WTC11 (cell line): ENCODE results near the gene PRSS33. TPM values are rescaled to one million over a fixed set of nuclear protein-coding genes. Genes with fewer than 3 reads are reported as not detected.

Experiments
- ATAC-seq: fragments of 200-7000 bp; cut with Tn5 transposase; 2 replicates; pipeline ENCODE4 v1.10.0; 2021; ENCODE audit warnings: mild to moderate bottlenecking, moderate library complexity
- CTCF ChIA-PET: fragments of 300-600 bp; sonication (Branson Sonifier 250); formaldehyde crosslinking; loops from one replicate; lab custom pipeline; 2021; ENCODE audit warnings: antibody characterized with exemption; lab: Charles Lee
- POLR2A ChIA-PET: fragments of 350-600 bp; sonication (Branson Sonifier 250); formaldehyde crosslinking; loops from one replicate; lab custom pipeline; 2021; ENCODE audit warnings: antibody characterized with exemption; lab: Charles Lee
- DNase-seq: peaks from one replicate; pipeline ENCODE4 v3.0.0; 2021; ENCODE audit warnings: low spot score
- H3K27ac Mint-ChIP-seq: 2 replicates; pipeline ENCODE4 v1.8.0; 2021; ENCODE audit warnings: mixed read lengths
- H3K27me3 Mint-ChIP-seq: 2 replicates; pipeline ENCODE4 v1.8.0; 2021; ENCODE audit warnings: low read depth, mild to moderate bottlenecking, moderate library complexity, mixed read lengths
- H3K36me3 Mint-ChIP-seq: 2 replicates; pipeline ENCODE4 v1.8.0; 2021; ENCODE audit warnings: mixed read lengths
- H3K4me1 Mint-ChIP-seq: 2 replicates; pipeline ENCODE4 v1.8.0; 2022; ENCODE audit warnings: mixed read lengths
- H3K4me3 Mint-ChIP-seq: 2 replicates; pipeline ENCODE4 v1.8.0; 2021; ENCODE audit warnings: mild to moderate bottlenecking, moderate library complexity, mixed read lengths
- H3K9me3 Mint-ChIP-seq: 2 replicates; pipeline ENCODE4 v1.8.0; 2021; ENCODE audit warnings: mixed read lengths
- ATF1 ChIP-seq: sonication (generic); formaldehyde crosslinking; IDR thresholded peaks from 2 replicates; pipeline ENCODE4 v1.8.1; 2023; ENCODE audit warnings: mild to moderate bottlenecking, moderate library complexity, missing genetic modification reagents
- FOXJ3 ChIP-seq: sonication (generic); formaldehyde crosslinking; IDR thresholded peaks from 2 replicates; pipeline ENCODE4 v1.9.0; 2021; ENCODE audit warnings: missing genetic modification reagents, mild to moderate bottlenecking, borderline replicate concordance
- FOXP1 ChIP-seq: sonication (generic); formaldehyde crosslinking; IDR thresholded peaks from 2 replicates; pipeline ENCODE4 v1.8.0; 2022; ENCODE audit warnings: missing genetic modification reagents, mild to moderate bottlenecking, moderate library complexity, borderline replicate concordance
- GRHL2 ChIP-seq: fragments of 250-450 bp; sonication (Bioruptor Pico); IDR thresholded peaks from 2 replicates; pipeline ENCODE4 v1.8.0; 2022; ENCODE audit warnings: mild to moderate bottlenecking, moderate library complexity; ENCODE audit not compliant: insufficient replicate concordance, severe bottlenecking
- NR2C2 ChIP-seq: sonication (generic); formaldehyde crosslinking; IDR thresholded peaks from 2 replicates; pipeline ENCODE4 v1.8.0; 2022; ENCODE audit warnings: mild to moderate bottlenecking, missing genetic modification reagents
- PRRX2 ChIP-seq: fragments of 250-450 bp; sonication (Bioruptor Pico); IDR thresholded peaks from 2 replicates; pipeline ENCODE4 v1.8.0; 2021; ENCODE audit warnings: mild to moderate bottlenecking
- ZNF121 ChIP-seq: sonication (generic); formaldehyde crosslinking; IDR thresholded peaks from 2 replicates; pipeline ENCODE4 v1.8.0; 2023; ENCODE audit warnings: missing genetic modification reagents
- ZNF138 ChIP-seq: sonication (generic); formaldehyde crosslinking; conservative IDR thresholded peaks from 2 replicates; pipeline ENCODE4 v1.8.1; 2022; ENCODE audit warnings: mild to moderate bottlenecking, moderate library complexity, missing genetic modification reagents
- ZNF317 ChIP-seq: sonication (generic); formaldehyde crosslinking; IDR thresholded peaks from 2 replicates; pipeline ENCODE4 v1.8.1; 2023; ENCODE audit warnings: low read depth, mild to moderate bottlenecking, moderate library complexity, missing genetic modification reagents, borderline replicate concordance
- total RNA-seq: library from RNA; stranded (reverse); gene quantifications from 3 replicates; pipeline ENCODE4 v1.2.3, GENCODE V29; 2021
- TF ChIP-seq, protein P1 (sequence below): sonication (generic); formaldehyde crosslinking; IDR thresholded peaks from 2 replicates; pipeline ENCODE4 v1.8.1; 2022; ENCODE audit warnings: mild to moderate bottlenecking, moderate library complexity, missing genetic modification reagents
- TF ChIP-seq, protein P2 (sequence below): fragments of 250-450 bp; sonication (Bioruptor Pico); IDR thresholded peaks from 2 replicates; pipeline ENCODE4 v1.9.0; 2021; ENCODE audit warnings: moderate library complexity, mild to moderate bottlenecking, inconsistent platforms, borderline replicate concordance
- TF ChIP-seq, protein P3 (sequence below): sonication (generic); formaldehyde crosslinking; IDR thresholded peaks from 2 replicates; pipeline ENCODE4 v1.8.0; 2022; ENCODE audit warnings: mild to moderate bottlenecking, missing genetic modification reagents
- TF ChIP-seq, protein P4 (sequence below): sonication (generic); formaldehyde crosslinking; IDR thresholded peaks from 2 replicates; pipeline ENCODE4 v1.8.1; 2023; ENCODE audit warnings: mild to moderate bottlenecking, missing genetic modification reagents
- TF ChIP-seq, protein P5 (sequence below): fragments of 250-450 bp; sonication (Bioruptor Pico); IDR thresholded peaks from 2 replicates; pipeline ENCODE4 v1.9.0; 2021; ENCODE audit warnings: mild to moderate bottlenecking, borderline replicate concordance
- TF ChIP-seq, protein P6 (sequence below): sonication (generic); formaldehyde crosslinking; IDR thresholded peaks from 2 replicates; pipeline ENCODE4 v1.8.1; 2023; ENCODE audit warnings: mild to moderate bottlenecking, missing genetic modification reagents, moderate library complexity
- TF ChIP-seq, protein P7 (sequence below): sonication (generic); formaldehyde crosslinking; IDR thresholded peaks from 2 replicates; pipeline ENCODE4 v1.8.0; 2023; ENCODE audit warnings: missing genetic modification reagents, mild to moderate bottlenecking, borderline replicate concordance
- TF ChIP-seq, protein P8 (sequence below): sonication (generic); formaldehyde crosslinking; IDR thresholded peaks from 2 replicates; pipeline ENCODE4 v1.8.1; 2022; ENCODE audit warnings: mild to moderate bottlenecking, missing genetic modification reagents, moderate library complexity, borderline replicate concordance

The PRSS33 gene
- total RNA-seq, 1 experiment from 2014 or later, result 0.24 TPM

DNA sequence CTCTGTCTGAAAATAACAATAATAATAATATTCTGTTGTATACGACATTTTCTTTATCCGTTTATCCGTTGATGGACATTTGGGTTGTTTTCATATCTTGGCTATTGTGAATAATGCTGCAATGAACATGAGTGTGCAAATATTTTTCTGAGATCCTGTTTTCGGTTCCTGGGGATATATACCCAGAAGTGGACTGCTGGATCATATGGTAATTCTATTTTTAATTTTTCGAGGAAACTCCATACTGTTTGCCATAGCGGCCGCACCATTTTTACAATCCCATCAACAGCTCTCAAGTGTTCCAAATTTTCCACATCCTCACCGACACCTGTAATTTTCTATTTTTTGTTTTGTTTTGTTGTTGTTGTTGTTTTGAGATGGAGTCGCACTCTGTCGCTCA, 5.6 kb upstream of the PRSS33 start (continued):
- TF ChIP-seq, protein P1, sequence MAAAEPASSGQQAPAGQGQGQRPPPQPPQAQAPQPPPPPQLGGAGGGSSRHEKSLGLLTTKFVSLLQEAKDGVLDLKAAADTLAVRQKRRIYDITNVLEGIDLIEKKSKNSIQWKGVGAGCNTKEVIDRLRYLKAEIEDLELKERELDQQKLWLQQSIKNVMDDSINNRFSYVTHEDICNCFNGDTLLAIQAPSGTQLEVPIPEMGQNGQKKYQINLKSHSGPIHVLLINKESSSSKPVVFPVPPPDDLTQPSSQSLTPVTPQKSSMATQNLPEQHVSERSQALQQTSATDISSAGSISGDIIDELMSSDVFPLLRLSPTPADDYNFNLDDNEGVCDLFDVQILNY (CRISPR knock-in tag), result no peak
- TF ChIP-seq, protein P2, sequence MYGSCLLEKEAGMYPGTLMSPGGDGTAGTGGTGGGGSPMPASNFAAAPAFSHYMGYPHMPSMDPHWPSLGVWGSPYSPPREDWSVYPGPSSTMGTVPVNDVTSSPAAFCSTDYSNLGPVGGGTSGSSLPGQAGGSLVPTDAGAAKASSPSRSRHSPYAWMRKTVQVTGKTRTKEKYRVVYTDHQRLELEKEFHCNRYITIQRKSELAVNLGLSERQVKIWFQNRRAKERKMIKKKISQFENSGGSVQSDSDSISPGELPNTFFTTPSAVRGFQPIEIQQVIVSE (CRISPR knock-in tag), result no peak
- TF ChIP-seq, protein P3, sequence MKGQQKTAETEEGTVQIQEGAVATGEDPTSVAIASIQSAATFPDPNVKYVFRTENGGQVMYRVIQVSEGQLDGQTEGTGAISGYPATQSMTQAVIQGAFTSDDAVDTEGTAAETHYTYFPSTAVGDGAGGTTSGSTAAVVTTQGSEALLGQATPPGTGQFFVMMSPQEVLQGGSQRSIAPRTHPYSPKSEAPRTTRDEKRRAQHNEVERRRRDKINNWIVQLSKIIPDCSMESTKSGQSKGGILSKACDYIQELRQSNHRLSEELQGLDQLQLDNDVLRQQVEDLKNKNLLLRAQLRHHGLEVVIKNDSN (CRISPR knock-in tag), result no peak
- TF ChIP-seq GRHL2 (CRISPR knock-in tag) (no peak), ZNF138 (CRISPR knock-in tag) (no peak)

DNA sequence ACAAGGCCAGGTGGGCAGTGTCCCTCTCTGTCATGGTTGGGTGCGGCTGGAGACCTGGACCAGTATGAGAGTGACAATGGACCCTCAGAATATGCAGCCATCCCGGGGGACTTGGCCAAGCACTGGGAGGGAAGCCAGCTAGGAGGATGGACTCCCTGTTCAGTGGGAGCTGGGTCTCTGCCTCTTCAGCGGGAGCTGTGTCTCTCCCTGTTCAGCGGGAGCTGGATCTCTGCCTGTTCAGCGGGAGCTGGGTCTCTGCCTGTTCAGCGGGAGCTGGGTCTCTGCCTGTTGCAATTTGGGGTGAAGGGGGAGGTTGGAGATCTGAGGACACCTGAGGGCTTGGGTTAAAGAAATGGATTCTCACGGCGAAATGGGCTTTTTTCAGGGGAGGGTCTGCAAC, 3.8 kb upstream of the PRSS33 start:
- TF ChIP-seq FOXJ3, result no peak
- peaks cover under 1% of the 10 kb centered on the region for H3K4me1 Mint-ChIP-seq
- no peaks in the 10 kb centered on the region for H3K9me3 Mint-ChIP-seq
- H3K27ac Mint-ChIP-seq, result no peak overlapping the region
- ChIA-PET CTCF (interaction anchor here (0.7 to 1.2 kb wide), 2 partner anchors 26 to 48 kb away, joined by 4 to 5 read pairs; partner anchors contain the start of gene PRSS21), POLR2A (interaction anchor here (0.8 kb wide), 1 partner anchor 109 kb away, joined by 3 read pairs; the partner anchor contains the start of gene KCTD5)
- peaks cover 21% of the 10 kb centered on the region for H3K27me3 Mint-ChIP-seq
- no peaks in the 10 kb centered on the region for H3K36me3 Mint-ChIP-seq
- ATAC-seq (no peak), DNase-seq (no peak)
- H3K4me3 Mint-ChIP-seq, result no peak overlapping the region

DNA sequence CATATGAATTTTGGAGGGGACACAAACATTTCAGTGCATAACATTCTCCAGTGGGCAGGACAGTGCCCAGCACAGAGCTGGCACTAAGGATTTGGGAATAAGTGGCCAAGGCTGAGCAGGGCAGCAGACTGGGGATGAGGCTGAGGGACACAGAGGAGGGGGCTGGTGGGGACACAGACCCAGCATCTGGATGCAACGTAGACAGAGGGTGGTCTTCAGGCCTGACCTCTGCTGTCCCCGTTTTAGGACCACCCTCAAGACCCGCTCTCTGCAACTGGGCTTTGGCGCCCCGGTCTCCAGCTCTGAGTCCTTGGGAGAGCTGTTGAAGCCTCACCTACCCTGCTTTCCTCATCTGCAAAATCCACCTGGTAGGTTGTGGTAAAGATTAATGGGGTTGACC, 3.3 kb upstream of the PRSS33 start:
- Mint-ChIP-seq H3K4me3 (no peak overlapping the region), H3K36me3 (no peaks in the 10 kb centered on the region), H3K27ac (no peak overlapping the region), H3K27me3 (peaks cover 24% of the 10 kb centered on the region), H3K4me1 (peaks cover 4% of the 10 kb centered on the region), H3K9me3 (no peaks in the 10 kb centered on the region)
- DNase-seq (no peak), ATAC-seq (no peak)
- ChIA-PET POLR2A (interaction anchor here (0.8 kb wide), 1 partner anchor 108 kb away, joined by 3 read pairs; the partner anchor contains the start of gene KCTD5), CTCF (interaction anchor here (0.9 to 1.5 kb wide), 5 partner anchors 8 to 52 kb away, joined by 3 to 8 read pairs (median 3); partner anchors contain the start of genes PRSS21 and PRSS41)
- TF ChIP-seq ZNF317 (no peak), NR2C2 (no peak), ZNF121 (CRISPR knock-in tag) (no peak), FOXP1 (CRISPR knock-in tag) (no peak), ATF1 (no peak), PRRX2 (CRISPR knock-in tag) (no peak)
- TF ChIP-seq, protein P4, sequence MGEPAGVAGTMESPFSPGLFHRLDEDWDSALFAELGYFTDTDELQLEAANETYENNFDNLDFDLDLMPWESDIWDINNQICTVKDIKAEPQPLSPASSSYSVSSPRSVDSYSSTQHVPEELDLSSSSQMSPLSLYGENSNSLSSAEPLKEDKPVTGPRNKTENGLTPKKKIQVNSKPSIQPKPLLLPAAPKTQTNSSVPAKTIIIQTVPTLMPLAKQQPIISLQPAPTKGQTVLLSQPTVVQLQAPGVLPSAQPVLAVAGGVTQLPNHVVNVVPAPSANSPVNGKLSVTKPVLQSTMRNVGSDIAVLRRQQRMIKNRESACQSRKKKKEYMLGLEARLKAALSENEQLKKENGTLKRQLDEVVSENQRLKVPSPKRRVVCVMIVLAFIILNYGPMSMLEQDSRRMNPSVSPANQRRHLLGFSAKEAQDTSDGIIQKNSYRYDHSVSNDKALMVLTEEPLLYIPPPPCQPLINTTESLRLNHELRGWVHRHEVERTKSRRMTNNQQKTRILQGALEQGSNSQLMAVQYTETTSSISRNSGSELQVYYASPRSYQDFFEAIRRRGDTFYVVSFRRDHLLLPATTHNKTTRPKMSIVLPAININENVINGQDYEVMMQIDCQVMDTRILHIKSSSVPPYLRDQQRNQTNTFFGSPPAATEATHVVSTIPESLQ (CRISPR knock-in tag), result no peak
- TF ChIP-seq, protein P5, sequence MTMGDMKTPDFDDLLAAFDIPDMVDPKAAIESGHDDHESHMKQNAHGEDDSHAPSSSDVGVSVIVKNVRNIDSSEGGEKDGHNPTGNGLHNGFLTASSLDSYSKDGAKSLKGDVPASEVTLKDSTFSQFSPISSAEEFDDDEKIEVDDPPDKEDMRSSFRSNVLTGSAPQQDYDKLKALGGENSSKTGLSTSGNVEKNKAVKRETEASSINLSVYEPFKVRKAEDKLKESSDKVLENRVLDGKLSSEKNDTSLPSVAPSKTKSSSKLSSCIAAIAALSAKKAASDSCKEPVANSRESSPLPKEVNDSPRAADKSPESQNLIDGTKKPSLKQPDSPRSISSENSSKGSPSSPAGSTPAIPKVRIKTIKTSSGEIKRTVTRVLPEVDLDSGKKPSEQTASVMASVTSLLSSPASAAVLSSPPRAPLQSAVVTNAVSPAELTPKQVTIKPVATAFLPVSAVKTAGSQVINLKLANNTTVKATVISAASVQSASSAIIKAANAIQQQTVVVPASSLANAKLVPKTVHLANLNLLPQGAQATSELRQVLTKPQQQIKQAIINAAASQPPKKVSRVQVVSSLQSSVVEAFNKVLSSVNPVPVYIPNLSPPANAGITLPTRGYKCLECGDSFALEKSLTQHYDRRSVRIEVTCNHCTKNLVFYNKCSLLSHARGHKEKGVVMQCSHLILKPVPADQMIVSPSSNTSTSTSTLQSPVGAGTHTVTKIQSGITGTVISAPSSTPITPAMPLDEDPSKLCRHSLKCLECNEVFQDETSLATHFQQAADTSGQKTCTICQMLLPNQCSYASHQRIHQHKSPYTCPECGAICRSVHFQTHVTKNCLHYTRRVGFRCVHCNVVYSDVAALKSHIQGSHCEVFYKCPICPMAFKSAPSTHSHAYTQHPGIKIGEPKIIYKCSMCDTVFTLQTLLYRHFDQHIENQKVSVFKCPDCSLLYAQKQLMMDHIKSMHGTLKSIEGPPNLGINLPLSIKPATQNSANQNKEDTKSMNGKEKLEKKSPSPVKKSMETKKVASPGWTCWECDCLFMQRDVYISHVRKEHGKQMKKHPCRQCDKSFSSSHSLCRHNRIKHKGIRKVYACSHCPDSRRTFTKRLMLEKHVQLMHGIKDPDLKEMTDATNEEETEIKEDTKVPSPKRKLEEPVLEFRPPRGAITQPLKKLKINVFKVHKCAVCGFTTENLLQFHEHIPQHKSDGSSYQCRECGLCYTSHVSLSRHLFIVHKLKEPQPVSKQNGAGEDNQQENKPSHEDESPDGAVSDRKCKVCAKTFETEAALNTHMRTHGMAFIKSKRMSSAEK, result no peak
- TF ChIP-seq, protein P6, sequence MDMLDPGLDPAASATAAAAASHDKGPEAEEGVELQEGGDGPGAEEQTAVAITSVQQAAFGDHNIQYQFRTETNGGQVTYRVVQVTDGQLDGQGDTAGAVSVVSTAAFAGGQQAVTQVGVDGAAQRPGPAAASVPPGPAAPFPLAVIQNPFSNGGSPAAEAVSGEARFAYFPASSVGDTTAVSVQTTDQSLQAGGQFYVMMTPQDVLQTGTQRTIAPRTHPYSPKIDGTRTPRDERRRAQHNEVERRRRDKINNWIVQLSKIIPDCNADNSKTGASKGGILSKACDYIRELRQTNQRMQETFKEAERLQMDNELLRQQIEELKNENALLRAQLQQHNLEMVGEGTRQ (CRISPR knock-in tag), result no peak
- TF ChIP-seq, protein P7, sequence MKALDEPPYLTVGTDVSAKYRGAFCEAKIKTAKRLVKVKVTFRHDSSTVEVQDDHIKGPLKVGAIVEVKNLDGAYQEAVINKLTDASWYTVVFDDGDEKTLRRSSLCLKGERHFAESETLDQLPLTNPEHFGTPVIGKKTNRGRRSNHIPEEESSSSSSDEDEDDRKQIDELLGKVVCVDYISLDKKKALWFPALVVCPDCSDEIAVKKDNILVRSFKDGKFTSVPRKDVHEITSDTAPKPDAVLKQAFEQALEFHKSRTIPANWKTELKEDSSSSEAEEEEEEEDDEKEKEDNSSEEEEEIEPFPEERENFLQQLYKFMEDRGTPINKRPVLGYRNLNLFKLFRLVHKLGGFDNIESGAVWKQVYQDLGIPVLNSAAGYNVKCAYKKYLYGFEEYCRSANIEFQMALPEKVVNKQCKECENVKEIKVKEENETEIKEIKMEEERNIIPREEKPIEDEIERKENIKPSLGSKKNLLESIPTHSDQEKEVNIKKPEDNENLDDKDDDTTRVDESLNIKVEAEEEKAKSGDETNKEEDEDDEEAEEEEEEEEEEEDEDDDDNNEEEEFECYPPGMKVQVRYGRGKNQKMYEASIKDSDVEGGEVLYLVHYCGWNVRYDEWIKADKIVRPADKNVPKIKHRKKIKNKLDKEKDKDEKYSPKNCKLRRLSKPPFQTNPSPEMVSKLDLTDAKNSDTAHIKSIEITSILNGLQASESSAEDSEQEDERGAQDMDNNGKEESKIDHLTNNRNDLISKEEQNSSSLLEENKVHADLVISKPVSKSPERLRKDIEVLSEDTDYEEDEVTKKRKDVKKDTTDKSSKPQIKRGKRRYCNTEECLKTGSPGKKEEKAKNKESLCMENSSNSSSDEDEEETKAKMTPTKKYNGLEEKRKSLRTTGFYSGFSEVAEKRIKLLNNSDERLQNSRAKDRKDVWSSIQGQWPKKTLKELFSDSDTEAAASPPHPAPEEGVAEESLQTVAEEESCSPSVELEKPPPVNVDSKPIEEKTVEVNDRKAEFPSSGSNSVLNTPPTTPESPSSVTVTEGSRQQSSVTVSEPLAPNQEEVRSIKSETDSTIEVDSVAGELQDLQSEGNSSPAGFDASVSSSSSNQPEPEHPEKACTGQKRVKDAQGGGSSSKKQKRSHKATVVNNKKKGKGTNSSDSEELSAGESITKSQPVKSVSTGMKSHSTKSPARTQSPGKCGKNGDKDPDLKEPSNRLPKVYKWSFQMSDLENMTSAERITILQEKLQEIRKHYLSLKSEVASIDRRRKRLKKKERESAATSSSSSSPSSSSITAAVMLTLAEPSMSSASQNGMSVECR (CRISPR knock-in tag), result no peak
- TF ChIP-seq, protein P8, sequence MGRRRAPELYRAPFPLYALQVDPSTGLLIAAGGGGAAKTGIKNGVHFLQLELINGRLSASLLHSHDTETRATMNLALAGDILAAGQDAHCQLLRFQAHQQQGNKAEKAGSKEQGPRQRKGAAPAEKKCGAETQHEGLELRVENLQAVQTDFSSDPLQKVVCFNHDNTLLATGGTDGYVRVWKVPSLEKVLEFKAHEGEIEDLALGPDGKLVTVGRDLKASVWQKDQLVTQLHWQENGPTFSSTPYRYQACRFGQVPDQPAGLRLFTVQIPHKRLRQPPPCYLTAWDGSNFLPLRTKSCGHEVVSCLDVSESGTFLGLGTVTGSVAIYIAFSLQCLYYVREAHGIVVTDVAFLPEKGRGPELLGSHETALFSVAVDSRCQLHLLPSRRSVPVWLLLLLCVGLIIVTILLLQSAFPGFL (CRISPR knock-in tag), result no peak
